ENCODE measurements around the gene PGAP6. TPM values are rescaled to one million over a fixed set of nuclear protein-coding genes. Genes with fewer than 3 reads are reported as not detected.

PGAP6 gene
- total RNA-seq, 1 donor: 52.2 TPM

GRCh38 chr16:359067-359763 lies 22.6 kb downstream of the PGAP6 start:
- no peak for DNase-seq (ENCODE audit: low read depth)
- H3K4me3 ChIP-seq (ENCODE audit: low read depth, low read length): no peak overlapping the region
- TF ChIP-seq, protein P1, sequence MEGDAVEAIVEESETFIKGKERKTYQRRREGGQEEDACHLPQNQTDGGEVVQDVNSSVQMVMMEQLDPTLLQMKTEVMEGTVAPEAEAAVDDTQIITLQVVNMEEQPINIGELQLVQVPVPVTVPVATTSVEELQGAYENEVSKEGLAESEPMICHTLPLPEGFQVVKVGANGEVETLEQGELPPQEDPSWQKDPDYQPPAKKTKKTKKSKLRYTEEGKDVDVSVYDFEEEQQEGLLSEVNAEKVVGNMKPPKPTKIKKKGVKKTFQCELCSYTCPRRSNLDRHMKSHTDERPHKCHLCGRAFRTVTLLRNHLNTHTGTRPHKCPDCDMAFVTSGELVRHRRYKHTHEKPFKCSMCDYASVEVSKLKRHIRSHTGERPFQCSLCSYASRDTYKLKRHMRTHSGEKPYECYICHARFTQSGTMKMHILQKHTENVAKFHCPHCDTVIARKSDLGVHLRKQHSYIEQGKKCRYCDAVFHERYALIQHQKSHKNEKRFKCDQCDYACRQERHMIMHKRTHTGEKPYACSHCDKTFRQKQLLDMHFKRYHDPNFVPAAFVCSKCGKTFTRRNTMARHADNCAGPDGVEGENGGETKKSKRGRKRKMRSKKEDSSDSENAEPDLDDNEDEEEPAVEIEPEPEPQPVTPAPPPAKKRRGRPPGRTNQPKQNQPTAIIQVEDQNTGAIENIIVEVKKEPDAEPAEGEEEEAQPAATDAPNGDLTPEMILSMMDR (IDR thresholded peaks at IDR 0.05; ENCODE audit: insufficient read depth, low read depth, low read length): no peak

- TF ChIP-seq, protein P1 (IDR thresholded peaks at IDR 0.05; ENCODE audit: insufficient read depth, low read depth, low read length): no peak
- H3K4me3 ChIP-seq (ENCODE audit: low read depth, low read length): no peak overlapping the region
- DNase-seq (ENCODE audit: low read depth): no peak
Observed at GRCh38 chr16:356741-357140, 25.0 kb downstream of the PGAP6 start.

DNA sequence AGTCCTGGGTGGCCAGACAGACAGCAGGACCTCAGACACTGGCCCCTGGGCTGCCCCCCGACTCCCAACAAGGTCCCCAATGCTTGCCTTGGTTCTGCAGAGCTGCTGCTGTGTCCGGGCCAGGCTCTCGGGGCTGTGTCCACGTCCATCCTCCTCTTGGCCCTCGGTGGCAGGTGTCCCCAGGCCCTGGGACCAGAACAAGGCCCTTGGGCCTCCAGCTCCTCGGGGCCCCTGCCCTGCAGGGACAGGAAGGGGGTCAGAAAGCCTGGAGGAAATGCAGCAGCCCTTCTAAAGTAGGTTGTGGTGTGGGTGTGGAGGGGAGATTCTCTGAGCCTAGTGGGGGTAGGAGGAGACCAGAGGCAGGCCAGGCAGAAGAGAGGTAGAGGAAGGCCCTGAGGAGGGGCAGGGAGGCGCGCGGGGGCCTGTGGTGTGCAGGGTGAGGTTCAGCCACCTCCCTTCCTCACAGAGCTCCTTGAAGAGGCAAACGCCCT lies 26.8 kb downstream of the PGAP6 start:
- H3K4me3 ChIP-seq (ENCODE audit: low read depth, low read length): no peak overlapping the region
- no peak for DNase-seq (ENCODE audit: low read depth)
- TF ChIP-seq, protein P1 (IDR thresholded peaks at IDR 0.05; ENCODE audit: insufficient read depth, low read depth, low read length): no peak

- H3K4me3 ChIP-seq (ENCODE audit: low read depth, low read length): no peak overlapping the region
- DNase-seq (ENCODE audit: low read depth): no peak
- TF ChIP-seq, protein P1 (IDR thresholded peaks at IDR 0.05; ENCODE audit: insufficient read depth, low read depth, low read length): no peak
Observed at GRCh38 chr16:354291-354881, 27.4 kb downstream of the PGAP6 start.

DNA sequence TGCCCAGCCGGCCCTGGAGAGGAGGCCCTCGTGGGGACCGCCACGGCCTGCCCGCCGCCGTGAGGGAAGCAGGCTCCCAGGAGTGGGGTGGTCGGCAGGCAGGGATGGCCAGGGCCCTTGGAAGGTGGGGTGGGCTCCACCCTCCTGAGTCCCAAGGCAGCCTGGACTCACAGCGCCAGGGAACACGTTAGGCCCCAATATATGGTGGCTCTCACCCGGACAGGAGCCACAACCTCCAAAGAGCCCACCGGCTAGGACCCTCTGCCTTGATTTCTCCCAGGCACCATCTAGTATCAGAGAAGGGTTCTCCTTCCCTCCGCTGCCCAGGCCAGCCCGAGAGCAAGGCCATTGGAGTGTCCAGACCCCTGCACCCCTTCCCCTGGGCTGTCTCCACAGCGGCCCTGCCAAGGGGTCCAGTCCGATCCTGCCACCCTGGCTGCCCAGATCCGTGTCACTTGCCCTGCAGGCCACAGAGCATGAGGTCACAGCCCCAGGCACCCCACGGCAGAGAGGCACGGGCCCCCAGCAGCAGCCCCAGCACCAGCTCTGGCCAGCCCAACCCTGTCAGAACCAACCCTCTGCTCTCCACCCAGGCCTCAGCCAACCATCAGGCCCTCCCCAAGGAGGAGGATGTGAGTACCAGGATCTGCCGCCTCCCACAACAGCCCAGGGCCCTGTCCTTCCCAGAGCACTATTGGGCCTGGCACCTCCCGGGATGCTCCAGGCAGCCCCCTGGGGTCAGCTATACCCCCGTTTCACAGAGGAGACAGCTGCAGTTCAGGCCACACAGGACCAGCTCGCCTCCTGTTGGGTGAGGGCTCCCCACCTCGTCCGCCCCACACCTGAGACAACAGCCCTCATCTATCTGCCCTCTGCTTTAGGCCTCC lies 28.1 kb downstream of the PGAP6 start:
- no peak for DNase-seq (ENCODE audit: low read depth)
- peak overlapping the region; percentile 48 for H3K4me3 ChIP-seq (ENCODE audit: low read depth, low read length)
- TF ChIP-seq, protein P1 (IDR thresholded peaks at IDR 0.05; ENCODE audit: insufficient read depth, low read depth, low read length): no peak

- H3K4me3 ChIP-seq (ENCODE audit: low read depth, low read length): peak within 1 kb of the TSS; percentile 73
- DNase-seq (ENCODE audit: low read depth): peak; percentile 98
- TF ChIP-seq, protein P1 (IDR thresholded peaks at IDR 0.05; ENCODE audit: insufficient read depth, low read depth, low read length): peak; percentile 37
Observed at GRCh38 chr16:352547-353403, 29.0 kb downstream of the PGAP6 start, which contains the start of gene AXIN1. AXIN1 (minus strand) TSS chr16:352723; CDS start chr16:347025, 5,698 bp downstream.
